RWPE1 (cell line): ENCODE measurements around the gene DOCK4.

Source experiments
- CTCF ChIA-PET: fragments of 350-600 bp; sonication (Branson Sonifier 250); formaldehyde crosslinking; extraction: SDS; loops from one replicate; lab custom pipeline; 2021; lab: Yijun Ruan, JAX
- POLR2A ChIA-PET: fragments of 400-600 bp; formaldehyde crosslinking; extraction: SDS; loops from one replicate; lab custom pipeline; 2020; ENCODE audit warnings: antibody characterized with exemption; ENCODE audit not compliant: low non-redundant PET; lab: Yijun Ruan, JAX
- DNase-seq: peaks from one replicate; pipeline ENCODE4 v3.0.0; 2012; ENCODE audit warnings: low spot score
- H3K27ac ChIP-seq: fragments of 450-650 bp; 2 replicates; pipeline ENCODE4 v1.5.1; 2017
- TF ChIP-seq, protein P1 (sequence below): fragments of 450-650 bp; conservative IDR thresholded peaks from 2 replicates; pipeline ENCODE4 v1.5.1; 2017; ENCODE audit warnings: low read depth, mild to moderate bottlenecking

The DOCK4 gene

DNA sequence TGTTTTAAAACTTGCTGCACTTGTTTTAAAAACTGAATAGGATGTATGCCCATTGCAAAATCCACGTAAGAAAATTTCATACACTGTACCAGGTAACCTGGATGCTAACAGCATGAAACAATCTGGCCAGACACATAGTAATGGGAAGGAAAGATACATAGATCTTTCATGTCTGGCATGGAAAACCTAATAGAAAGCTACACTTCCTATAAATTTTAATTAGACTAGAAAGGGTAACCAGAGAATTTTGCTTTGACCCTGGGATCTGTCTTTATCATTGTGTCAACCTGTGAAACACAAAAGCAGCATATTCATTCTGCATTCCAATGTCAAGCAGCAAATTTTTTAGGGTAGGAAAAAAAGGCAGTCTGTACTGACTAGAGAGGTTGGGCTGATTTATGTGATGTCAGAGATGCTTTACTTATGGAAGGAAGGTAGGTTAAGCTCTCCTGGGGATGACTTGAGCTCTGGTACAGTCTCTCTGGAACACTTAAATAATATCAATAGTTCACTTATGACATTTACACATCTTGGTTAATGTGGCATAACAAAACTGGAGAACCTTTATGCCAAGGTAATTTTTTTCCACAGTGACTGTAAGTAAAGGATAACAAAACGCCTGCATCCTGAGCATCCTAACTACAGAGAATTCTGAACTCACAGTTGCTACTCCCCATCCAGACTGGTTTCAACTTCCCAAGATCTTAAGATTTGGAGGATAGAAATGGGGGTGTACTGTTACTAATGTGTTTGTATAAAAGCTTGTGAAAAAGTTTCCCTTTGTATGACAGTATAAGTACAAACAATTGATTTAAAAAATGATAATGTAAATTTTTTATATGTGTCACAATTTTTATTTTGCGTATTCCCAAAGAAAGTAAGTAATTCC is 44.7 kb downstream of the DOCK4 start:
- CTCF ChIA-PET: no interaction called here
- no peak overlapping the region for H3K27ac ChIP-seq
- DNase-seq: no peak
- POLR2A ChIA-PET: no interaction called here
- TF ChIP-seq, protein P1, sequence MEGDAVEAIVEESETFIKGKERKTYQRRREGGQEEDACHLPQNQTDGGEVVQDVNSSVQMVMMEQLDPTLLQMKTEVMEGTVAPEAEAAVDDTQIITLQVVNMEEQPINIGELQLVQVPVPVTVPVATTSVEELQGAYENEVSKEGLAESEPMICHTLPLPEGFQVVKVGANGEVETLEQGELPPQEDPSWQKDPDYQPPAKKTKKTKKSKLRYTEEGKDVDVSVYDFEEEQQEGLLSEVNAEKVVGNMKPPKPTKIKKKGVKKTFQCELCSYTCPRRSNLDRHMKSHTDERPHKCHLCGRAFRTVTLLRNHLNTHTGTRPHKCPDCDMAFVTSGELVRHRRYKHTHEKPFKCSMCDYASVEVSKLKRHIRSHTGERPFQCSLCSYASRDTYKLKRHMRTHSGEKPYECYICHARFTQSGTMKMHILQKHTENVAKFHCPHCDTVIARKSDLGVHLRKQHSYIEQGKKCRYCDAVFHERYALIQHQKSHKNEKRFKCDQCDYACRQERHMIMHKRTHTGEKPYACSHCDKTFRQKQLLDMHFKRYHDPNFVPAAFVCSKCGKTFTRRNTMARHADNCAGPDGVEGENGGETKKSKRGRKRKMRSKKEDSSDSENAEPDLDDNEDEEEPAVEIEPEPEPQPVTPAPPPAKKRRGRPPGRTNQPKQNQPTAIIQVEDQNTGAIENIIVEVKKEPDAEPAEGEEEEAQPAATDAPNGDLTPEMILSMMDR: no peak

GRCh38 chr7:112160771-112161150 is 45.4 kb downstream of the DOCK4 start:
- ChIA-PET CTCF (interaction anchor here (0.5 to 0.6 kb wide), 2 partner anchors 25 to 671 kb away, joined by 3 to 5 read pairs; no protein-coding TSS in a partner anchor), POLR2A (no interaction called here)

DNA sequence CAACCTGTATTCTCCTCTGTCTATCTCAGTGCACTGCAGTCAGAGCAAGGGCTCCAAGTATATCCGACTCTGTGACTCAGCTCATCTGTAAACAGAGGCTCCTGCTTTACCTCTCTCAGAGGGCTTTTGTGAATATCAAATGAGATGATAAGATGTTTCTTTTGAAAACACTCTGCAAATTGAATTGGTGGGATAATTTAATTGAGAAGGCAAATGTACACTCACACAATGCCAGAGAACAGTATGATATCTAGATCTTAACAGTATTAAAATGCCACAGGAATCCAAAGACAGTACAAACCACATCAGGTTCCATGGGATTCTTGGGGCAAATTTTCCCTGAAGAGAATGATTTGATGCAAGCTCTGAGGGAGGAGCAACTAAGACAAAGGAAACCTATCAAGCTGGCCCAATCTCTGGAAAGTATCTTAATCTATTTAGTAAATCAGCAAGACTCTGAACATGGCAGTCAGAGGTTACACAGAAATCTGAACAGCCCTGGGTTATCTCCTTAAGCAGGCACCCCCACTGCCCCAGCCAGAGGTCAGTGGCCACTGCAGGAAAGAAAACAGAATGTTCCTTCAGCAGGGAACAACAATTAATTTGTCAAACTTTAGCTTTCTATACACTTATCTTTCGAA is 45.9 kb downstream of the DOCK4 start:
- CTCF ChIA-PET: interaction anchor here (0.5 to 0.6 kb wide), 2 partner anchors 24 to 670 kb away, joined by 3 to 5 read pairs; no protein-coding TSS in a partner anchor
- DNase-seq: no peak
- H3K27ac ChIP-seq: no peak overlapping the region
- POLR2A ChIA-PET: no interaction called here
- TF ChIP-seq, protein P1: no peak

More at GRCh38 chr7:112160771-112161150, 45.4 kb downstream of the DOCK4 start:
- TF ChIP-seq, protein P1: no peak
- no peak overlapping the region for H3K27ac ChIP-seq
- DNase-seq: no peak

- no peak overlapping the region for H3K27ac ChIP-seq
- ChIA-PET CTCF (no interaction called here), POLR2A (no interaction called here)
- no peak for DNase-seq
- TF ChIP-seq, protein P1: no peak
These were observed 46.8 kb downstream of the DOCK4 start for GRCh38 chr7:112159351-112159750.

DNA sequence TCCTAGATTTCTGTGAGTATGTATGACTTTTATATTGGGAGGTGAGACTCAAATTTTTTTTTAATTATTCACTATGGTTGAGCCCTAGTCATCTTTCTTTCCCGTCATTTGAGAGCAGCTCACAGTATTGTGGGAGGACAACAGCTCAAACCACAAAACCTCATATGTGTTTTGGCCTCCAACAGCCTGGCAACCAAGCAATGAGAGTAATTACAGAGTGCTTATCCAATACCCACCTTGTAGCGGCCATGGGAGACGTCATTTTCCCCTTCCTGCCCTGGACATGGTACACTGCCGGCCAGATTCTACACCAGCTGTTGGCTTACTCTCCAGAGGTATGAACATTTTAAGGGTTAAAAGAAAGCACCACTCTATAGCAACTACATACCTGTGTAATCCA is 49.1 kb downstream of the DOCK4 start:
- DNase-seq: no peak
- TF ChIP-seq, protein P1: no peak
- ChIA-PET POLR2A (no interaction called here), CTCF (no interaction called here)
- no peak overlapping the region for H3K27ac ChIP-seq

DNA sequence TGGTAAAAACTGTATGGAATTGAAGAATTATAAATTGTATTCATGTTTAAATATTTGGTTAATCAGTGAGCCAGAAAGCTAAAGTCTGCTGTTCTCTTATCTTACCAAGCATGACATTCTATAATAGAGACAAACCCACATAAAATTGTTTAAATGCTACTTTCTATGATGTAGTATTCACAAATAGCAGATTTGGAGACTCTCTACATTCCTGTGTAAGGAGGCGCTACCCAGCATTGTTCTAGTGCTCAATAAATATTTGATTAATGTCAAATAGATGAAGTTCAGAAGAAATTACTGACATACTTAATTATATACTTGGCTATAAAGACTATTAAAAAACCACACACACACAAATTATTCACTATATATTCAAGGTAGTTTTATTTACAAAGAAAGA is 49.8 kb downstream of the DOCK4 start:
- TF ChIP-seq, protein P1: no peak; the same call in 1 of the 2 replicates
- H3K27ac ChIP-seq: no peak overlapping the region
- ChIA-PET POLR2A (no interaction called here), CTCF (no interaction called here)
- no peak for DNase-seq
